ENCODE data around the gene NAV2. TPM values are rescaled to one million over a fixed set of nuclear protein-coding genes. Genes with fewer than 3 reads are reported as not detected.
A peak's percentile ranks its signal among the peaks of the same experiment; 100 is the strongest.

NAV2 gene
- total RNA-seq, 1 donor from 2014 or later = 44.8 TPM

- peak; percentile 73 for ATAC-seq
- H3K4me3 ChIP-seq = no peak overlapping the region
- TF ChIP-seq CTCF (IDR thresholded peaks at IDR 0.05) = no peak
- H3K36me3 ChIP-seq = no peaks in the 10 kb centered on the region
- H3K27me3 ChIP-seq = no peaks in the 10 kb centered on the region
- intact Hi-C loops (cut with DNase I) = no loop called here
- H3K9me3 ChIP-seq = no peaks in the 10 kb centered on the region
- H3K27ac ChIP-seq = peak overlapping the region; percentile 65
- H3K4me1 ChIP-seq = peaks cover 27% of the 10 kb centered on the region
- peak; percentile 67 for DNase-seq
Observed at GRCh38 chr11:19820100-19820499, 107.5 kb downstream of the NAV2 start.

GRCh38 chr11:19821412-19821875 is 108.8 kb downstream of the NAV2 start:
- DNase-seq = peak; percentile 66
- Histone ChIP-seq H3K4me3 (no peak overlapping the region), H3K27me3 (no peaks in the 10 kb centered on the region), H3K27ac (no peak overlapping the region), H3K9me3 (no peaks in the 10 kb centered on the region), H3K4me1 (peaks cover 20% of the 10 kb centered on the region), H3K36me3 (no peaks in the 10 kb centered on the region)
- intact Hi-C loops (cut with DNase I) = no loop called here
- ATAC-seq = peak; percentile 52
- TF ChIP-seq CTCF (IDR thresholded peaks at IDR 0.05) = no peak

- H3K4me1 ChIP-seq = peaks cover 20% of the 10 kb centered on the region
- H3K36me3 ChIP-seq = no peaks in the 10 kb centered on the region
- no peak for TF ChIP-seq CTCF (IDR thresholded peaks at IDR 0.05)
- DNase-seq = no peak
- H3K27ac ChIP-seq = no peak overlapping the region
- H3K4me3 ChIP-seq = no peak overlapping the region
- no peaks in the 10 kb centered on the region for H3K27me3 ChIP-seq
- intact Hi-C loops (cut with DNase I) = no loop called here
- no peak for ATAC-seq
- no peaks in the 10 kb centered on the region for H3K9me3 ChIP-seq
Observed at GRCh38 chr11:19821993-19822392, 109.4 kb downstream of the NAV2 start.

- H3K27me3 ChIP-seq = no peaks in the 10 kb centered on the region
- DNase-seq (no peak), ATAC-seq (no peak)
- H3K4me3 ChIP-seq = no peak overlapping the region
- no peak overlapping the region for H3K27ac ChIP-seq
- H3K36me3 ChIP-seq = no peaks in the 10 kb centered on the region
- TF ChIP-seq CTCF (IDR thresholded peaks at IDR 0.05) = no peak
- intact Hi-C loops (cut with DNase I) = no loop called here
- peaks cover 20% of the 10 kb centered on the region for H3K4me1 ChIP-seq
- no peaks in the 10 kb centered on the region for H3K9me3 ChIP-seq
Observed at GRCh38 chr11:19822531-19822930, 109.9 kb downstream of the NAV2 start.

- DNase-seq (no peak), ATAC-seq (no peak)
- intact Hi-C loops (cut with DNase I) = no loop called here
- no peak for TF ChIP-seq CTCF (IDR thresholded peaks at IDR 0.05)
- Histone ChIP-seq H3K4me3 (no peak overlapping the region), H3K4me1 (peaks cover 5% of the 10 kb centered on the region), H3K36me3 (no peaks in the 10 kb centered on the region), H3K27me3 (no peaks in the 10 kb centered on the region), H3K27ac (no peak overlapping the region), H3K9me3 (no peaks in the 10 kb centered on the region)
Observed at GRCh38 chr11:19826606-19827005, 114.0 kb downstream of the NAV2 start.

Measured in upper lobe of right lung (tissue), 1 donor.